ENCODE measurements around the gene SORBS2. TPM values are rescaled to one million over a fixed set of nuclear protein-coding genes. Genes with fewer than 3 reads are reported as not detected.

The SORBS2 gene
- total and polyA plus RNA-seq, 12 donors: 175 to 3,169 (median 1,523) TPM

DNA sequence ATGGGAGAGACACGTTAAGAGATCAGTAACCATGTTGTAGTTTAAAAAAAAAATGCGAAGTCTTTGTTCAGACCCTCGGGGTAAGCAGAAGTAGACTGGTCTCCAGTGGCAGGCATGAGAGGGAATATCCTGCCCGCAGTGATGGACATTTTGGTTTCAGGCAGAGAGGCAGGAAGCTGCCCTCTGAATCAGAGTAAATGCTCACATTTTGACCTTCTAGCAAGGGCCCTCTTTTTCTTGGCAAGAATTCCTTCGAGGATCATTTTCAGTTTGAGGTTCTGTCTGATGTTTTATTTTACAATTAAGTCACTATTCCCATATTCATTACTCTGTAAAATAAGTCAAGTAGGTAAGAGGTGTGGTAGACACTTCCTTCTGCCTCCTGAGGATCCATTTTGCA is 28.4 kb downstream of the SORBS2 start:
- no peaks in the 10 kb centered on the region for H3K27me3 ChIP-seq
- intact Hi-C loops (cut with DNase I): no loop called here
- peak overlapping the region in 9 of 10 donors; percentile 24 to 81 (median 60) for H3K27ac ChIP-seq

DNA sequence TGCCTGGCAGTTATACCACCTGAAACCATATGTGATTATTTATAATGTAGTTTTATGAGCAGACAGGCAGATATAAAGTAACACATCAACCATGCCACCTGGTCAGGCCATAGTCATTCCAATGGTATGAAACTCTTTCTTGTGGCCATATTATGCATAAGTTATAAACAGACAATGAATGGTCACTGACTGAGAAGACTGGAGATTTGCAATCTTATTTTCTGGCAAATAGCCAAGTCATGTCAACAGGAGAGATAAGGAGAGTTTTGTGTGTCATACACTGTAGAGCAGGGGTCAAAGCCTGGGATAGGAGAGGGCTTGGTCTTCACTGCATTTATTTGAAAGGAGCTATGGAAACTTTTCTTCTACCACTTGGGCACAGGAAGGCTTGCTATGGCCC is 29.5 kb downstream of the SORBS2 start:
- ATAC-seq (peak in 3 of 8 donors; percentile 26 to 60 (median 44)), DNase-seq (no peak)
- Histone ChIP-seq H3K27me3 (no peaks in the 10 kb centered on the region), H3K4me1 (peaks cover 2 to 91% (median 36%) of the 10 kb centered on the region in 9 donors), H3K27ac (peak overlapping the region in 9 of 10 donors; percentile 24 to 81 (median 60)), H3K4me3 (no peak overlapping the region), H3K36me3 (no peaks in the 10 kb centered on the region), H3K9me3 (no peaks in the 10 kb centered on the region)
- TF ChIP-seq, protein P1, sequence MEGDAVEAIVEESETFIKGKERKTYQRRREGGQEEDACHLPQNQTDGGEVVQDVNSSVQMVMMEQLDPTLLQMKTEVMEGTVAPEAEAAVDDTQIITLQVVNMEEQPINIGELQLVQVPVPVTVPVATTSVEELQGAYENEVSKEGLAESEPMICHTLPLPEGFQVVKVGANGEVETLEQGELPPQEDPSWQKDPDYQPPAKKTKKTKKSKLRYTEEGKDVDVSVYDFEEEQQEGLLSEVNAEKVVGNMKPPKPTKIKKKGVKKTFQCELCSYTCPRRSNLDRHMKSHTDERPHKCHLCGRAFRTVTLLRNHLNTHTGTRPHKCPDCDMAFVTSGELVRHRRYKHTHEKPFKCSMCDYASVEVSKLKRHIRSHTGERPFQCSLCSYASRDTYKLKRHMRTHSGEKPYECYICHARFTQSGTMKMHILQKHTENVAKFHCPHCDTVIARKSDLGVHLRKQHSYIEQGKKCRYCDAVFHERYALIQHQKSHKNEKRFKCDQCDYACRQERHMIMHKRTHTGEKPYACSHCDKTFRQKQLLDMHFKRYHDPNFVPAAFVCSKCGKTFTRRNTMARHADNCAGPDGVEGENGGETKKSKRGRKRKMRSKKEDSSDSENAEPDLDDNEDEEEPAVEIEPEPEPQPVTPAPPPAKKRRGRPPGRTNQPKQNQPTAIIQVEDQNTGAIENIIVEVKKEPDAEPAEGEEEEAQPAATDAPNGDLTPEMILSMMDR (IDR thresholded peaks at IDR 0.05): no peak
- intact Hi-C loops (cut with DNase I): no loop called here

More for the DNA sequence above, 28.4 kb downstream of the SORBS2 start:
- DNase-seq: no peak
- no peaks in the 10 kb centered on the region for H3K9me3 ChIP-seq
- no peak for ATAC-seq
- H3K36me3 ChIP-seq: no peaks in the 10 kb centered on the region
- peaks cover 2 to 92% (median 41%) of the 10 kb centered on the region in 9 donors for H3K4me1 ChIP-seq
- 35 to 39% methylated on average over 5 of the region's 5 CpGs for WGBS, 2 donors
- no peak overlapping the region for H3K4me3 ChIP-seq
- TF ChIP-seq, protein P1 (IDR thresholded peaks at IDR 0.05): no peak

DNA sequence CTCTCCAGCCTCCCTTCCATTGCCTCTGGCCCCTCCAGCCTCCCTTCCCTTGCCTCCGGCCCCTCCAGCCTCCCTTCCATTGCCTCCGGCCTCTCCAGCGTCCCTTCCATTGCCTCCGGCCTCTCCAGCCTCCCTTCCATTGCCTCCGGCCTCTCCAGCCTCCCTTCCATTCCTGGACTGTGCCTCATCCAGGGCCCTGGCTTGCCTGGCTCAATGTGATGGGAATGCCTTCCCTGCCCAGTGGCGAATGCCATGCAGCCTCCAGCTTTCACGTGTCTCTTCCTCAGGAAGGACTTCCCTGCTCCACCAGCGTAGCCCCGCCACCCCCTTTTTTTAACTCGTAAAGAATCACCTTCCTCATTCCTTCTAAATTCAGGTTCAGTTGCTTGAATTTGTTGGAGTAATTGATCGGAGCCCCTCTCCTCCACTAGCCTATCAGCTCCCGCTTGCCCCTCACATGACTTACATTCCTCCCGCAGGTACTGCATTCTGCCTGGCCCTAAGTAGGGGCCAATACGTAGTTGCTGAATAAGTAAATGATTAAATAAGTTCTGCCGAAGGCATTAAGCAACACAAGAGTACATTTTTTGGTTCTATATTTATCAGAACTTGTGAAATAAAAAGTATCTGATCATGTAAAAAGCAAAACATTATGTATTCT is 30.3 kb downstream of the SORBS2 start:
- ATAC-seq (no peak), DNase-seq (no peak)
- TF ChIP-seq, protein P1 (IDR thresholded peaks at IDR 0.05): no peak
- WGBS, 2 donors: 73 to 79% methylated on average over 14 to 15 of the region's 15 CpGs
- Histone ChIP-seq H3K27ac (peak overlapping the region in 8 of 10 donors; percentile 25 to 81 (median 58)), H3K27me3 (no peaks in the 10 kb centered on the region), H3K9me3 (no peaks in the 10 kb centered on the region), H3K36me3 (no peaks in the 10 kb centered on the region), H3K4me3 (no peak overlapping the region), H3K4me1 (peaks cover 2 to 88% (median 27%) of the 10 kb centered on the region in 9 donors)
- intact Hi-C loops (cut with DNase I): no loop called here

DNA sequence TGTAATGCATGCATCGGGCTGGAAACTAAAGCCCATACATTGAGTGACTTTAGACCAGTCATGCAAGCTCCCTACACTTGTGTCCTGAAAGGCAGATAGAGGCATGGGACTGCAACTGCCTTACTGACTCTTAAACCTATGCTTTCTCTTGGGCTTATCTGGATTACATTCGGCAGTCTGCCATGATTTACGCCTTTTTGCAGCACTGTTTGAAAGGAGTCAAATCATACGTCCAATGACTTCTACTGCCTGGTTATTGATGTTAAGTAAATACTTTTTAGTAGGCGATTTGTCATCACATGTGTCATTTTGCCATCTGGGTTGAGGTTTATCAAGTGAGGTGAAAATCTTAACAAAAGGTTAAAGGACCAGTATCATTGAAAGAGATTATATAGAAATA is 31.5 kb downstream of the SORBS2 start:
- no peak for DNase-seq
- Histone ChIP-seq H3K4me1 (peaks cover under 1 to 90% (median 35%) of the 10 kb centered on the region in 9 donors), H3K4me3 (no peak overlapping the region), H3K36me3 (no peaks in the 10 kb centered on the region), H3K27ac (peak overlapping the region in 5 of 10 donors; percentile 3 to 69 (median 21)), H3K9me3 (no peaks in the 10 kb centered on the region), H3K27me3 (no peaks in the 10 kb centered on the region)
- ATAC-seq: peak in 2 of 8 donors; percentile 2 to 22
- intact Hi-C loops (cut with DNase I): no loop called here
- TF ChIP-seq, protein P1 (IDR thresholded peaks at IDR 0.05): no peak
- 51 to 62% methylated on average over 5 of the region's 5 CpGs for WGBS, 2 donors

Data from heart right ventricle (tissue), 16 donors.